Heart left ventricle (tissue), 16 donors: ENCODE data around the gene ATRNL1. TPM values are rescaled to one million over a fixed set of nuclear protein-coding genes. Genes with fewer than 3 reads are reported as not detected.

Source experiments
- ATAC-seq, 4 donors: fragments of 200-7000 bp; cut with Tn5 transposase; one replicate each; pipeline ENCODE4 v1.9.1; 2020 to 2022; ENCODE audit warnings: moderate library complexity in 4 of 4, mild to moderate bottlenecking in 3 of 4, moderate number of reproducible peaks in 1 of 4
- DNase-seq, 5 donors: peaks; one replicate each; pipeline ENCODE4 v3.0.0-alpha.2; 2020
- H3K27ac ChIP-seq, 12 donors: fragments of 200-600 bp; sonication (generic) in 4 of 12; one replicate each; pipeline versions ENCODE4 v1.5.0 to v1.8.0; 2016 to 2022; ENCODE audit warnings: mild to moderate bottlenecking in 2 of 12
- H3K27me3 ChIP-seq, 9 donors: fragments of 200-600 bp; sonication (generic) in 2 of 9; one replicate each; pipeline versions ENCODE4 v1.5.1 to v1.8.0; 2016 to 2022; ENCODE audit warnings: mild to moderate bottlenecking in 3 of 9
- H3K36me3 ChIP-seq, 9 donors: fragments of 200-600 bp; sonication (generic) in 2 of 9; one replicate each; pipeline versions ENCODE4 v1.5.0 to v1.8.0; 2018 to 2022; ENCODE audit warnings: mild to moderate bottlenecking in 2 of 9
- H3K4me1 ChIP-seq, 12 donors: fragments of 200-600 bp; sonication (generic) in 4 of 12; one replicate each; pipeline versions ENCODE4 v1.5.0 to v1.8.0; 2016 to 2022; ENCODE audit warnings: mild to moderate bottlenecking in 3 of 12
- H3K4me3 ChIP-seq, 12 donors: fragments of 200-600 bp; sonication (generic) in 4 of 12; one replicate each; pipeline versions ENCODE4 v1.5.0 to v1.8.0; 2017 to 2022; ENCODE audit warnings: mild to moderate bottlenecking in 9 of 12, moderate library complexity in 4 of 12
- H3K9me3 ChIP-seq, 12 donors: fragments of 200-600 bp; sonication (generic) in 4 of 12; one replicate each; pipeline versions ENCODE4 v1.5.0 to v1.8.0; 2016 to 2022; ENCODE audit warnings: mild to moderate bottlenecking in 1 of 12
- CTCF ChIP-seq, 12 donors: fragments of 200-600 bp; sonication (generic) in 4 of 12; IDR thresholded peaks; one replicate each; pipeline versions ENCODE4 v1.5.0 to v1.8.0; 2018 to 2022; ENCODE audit warnings: antibody characterized with exemption in 12 of 12, mild to moderate bottlenecking in 5 of 12
- POLR2A ChIP-seq, 2 donors: fragments of 450-650 bp; IDR thresholded peaks; one replicate each; pipeline ENCODE4 v1.6.1; 2017; ENCODE audit warnings: antibody characterized with exemption in 2 of 2, mild to moderate bottlenecking in 2 of 2, moderate library complexity in 2 of 2
- WGBS, 4 donors: extraction: QIAGEN DNeasy Blood & Tissue Kit in 2 of 4; methylation state at CpG; one replicate each; pipeline versions ENCODE4 v1.1.5 to v1.1.7; 2013 to 2018; 5-methylcytosine and 5-hydroxymethylcytosine counted together
- intact Hi-C, 10 donors: fragments of 100-400 bp; cut with DNase I; formaldehyde crosslinking; loops; one replicate each; pipeline versions ENCODE4 v1.11.1 to v1.14.2; 2022
- polyA plus RNA-seq, 2 donors: library from polyadenylated mRNA; stranded (reverse); fragments of 200-250 nt; gene quantifications; one replicate each; pipeline ENCODE4 v1.2.3, GENCODE V29; 2013
- total RNA-seq, 9 donors: library from RNA; depleted of rRNA in 2 of 9; stranded (reverse); fragments of >200 nt in 2 of 9; fragmentation: NEBNext Ultra II Directional in 3 of 9; extraction: Animal tissue kit (Norgen Biotek cat#: 25700) in 3 of 9; gene quantifications; one replicate each; pipeline versions ENCODE4 v1.1.0 to v1.2.4, GENCODE V29; 2016 to 2023
- donor health status: ischemic (EF 13 %, LVEDD 7.1; RV severe dilation, severe dysfunction).
- donor health status: healthy with polysubstance abuse.
- donor health status: DM: no; HTN: yes; CAD: no.
- donor health status: DM: no; HTN: no; CAD: no.
- donor health status: ischemic (EF 25% LVEDD 6.9; RV normal size, moderate dysfunction).
- donor health status: ischemic (EF 25% LVEDD 5.7; RV mildly dilated, moderate dysfunction).
- donor health status: healthy.
- donor health status: DM: yes; HTN: yes; CAD: no.
- donor health status: ischemic (EF 35%, LVEDD 5.7; RV mildly dilated, moderate dysfunction).
- donor health status: nonischemic (EF 11% LVEDD 7.7; RV severe dilation, severe dysfunction).
- donor health status: DM: yes; HTN: yes; CAD: no.
- donor health status: PGD.
- donor health status: ischemic (EF 29% LVEDD 5.4; RV normal size, mild dysfunction).
- donor health status: nonischemic (EF 23%, LVEDD 6.1; RV moderate dilation, normal function).

Gene ATRNL1
- total and polyA plus RNA-seq, 11 donors = 0.13 to 28.5 (median 3.0) TPM

DNA sequence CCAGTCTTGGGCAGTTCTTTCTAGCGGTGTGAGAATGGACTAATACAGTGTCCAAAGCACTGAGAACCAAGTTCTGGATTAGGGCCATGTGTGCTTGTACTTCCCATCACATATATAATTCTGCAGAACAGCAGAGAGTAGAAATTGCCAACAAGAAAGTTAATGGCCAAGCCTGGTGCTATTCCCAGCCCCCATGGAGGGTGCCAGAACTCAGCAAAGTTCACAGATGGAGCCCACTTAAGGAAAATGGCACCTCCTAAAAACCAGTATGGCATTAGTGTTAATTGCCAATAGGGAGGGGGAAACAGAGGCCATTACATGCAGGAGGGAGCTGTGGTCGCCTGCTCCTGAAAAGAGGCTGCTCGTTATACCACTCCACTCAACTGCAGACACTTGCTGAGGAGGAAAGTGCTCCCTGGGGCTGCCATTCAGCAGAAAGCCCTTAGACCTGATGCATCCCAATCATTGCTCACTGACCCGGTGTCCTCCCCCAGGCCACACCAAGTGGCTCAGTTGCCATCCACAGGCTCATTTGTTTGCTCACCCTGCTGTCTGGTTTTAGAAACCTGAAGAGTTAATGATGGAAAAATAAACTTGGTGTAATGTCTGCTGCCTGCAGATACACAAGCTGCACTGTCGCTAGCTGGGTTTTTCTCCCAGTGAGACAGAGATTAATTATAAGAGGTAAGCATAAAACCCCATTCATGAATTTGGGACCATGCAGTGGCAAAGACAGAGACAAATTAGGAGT is 899.2 kb downstream of the ATRNL1 start:
- DNase-seq = no peak
- TF ChIP-seq POLR2A (IDR thresholded peaks at IDR 0.05) (no peak), CTCF (IDR thresholded peaks at IDR 0.05) (no peak)
- 62 to 76% (median 66%) methylated on average over 5 of the region's 5 CpGs for WGBS, 4 donors
- intact Hi-C loops = no loop called here
- H3K27me3 ChIP-seq = no peaks in the 10 kb centered on the region
- H3K9me3 ChIP-seq = peaks cover 0 to 6% (median 0%) of the 10 kb centered on the region in 12 donors
- H3K27ac ChIP-seq = no peak overlapping the region
- no peaks in the 10 kb centered on the region for H3K4me1 ChIP-seq
- ATAC-seq = no peak
- no peaks in the 10 kb centered on the region for H3K36me3 ChIP-seq
- no peak overlapping the region for H3K4me3 ChIP-seq

GRCh38 chr10:115996031-115996430 is 902.9 kb downstream of the ATRNL1 start:
- Histone ChIP-seq H3K27me3 (no peaks in the 10 kb centered on the region), H3K36me3 (no peaks in the 10 kb centered on the region), H3K27ac (no peak overlapping the region), H3K4me3 (no peak overlapping the region), H3K9me3 (peaks cover 0 to 12% (median 0%) of the 10 kb centered on the region in 12 donors), H3K4me1 (peaks cover 0 to 3% (median 0%) of the 10 kb centered on the region in 12 donors)
- WGBS, 4 donors = 31 to 48% (median 39%) methylated on average over 1 of the region's 1 CpG
- intact Hi-C loops = no loop called here
- ATAC-seq = no peak
- no peak for DNase-seq
- no peak for TF ChIP-seq POLR2A (IDR thresholded peaks at IDR 0.05)
- TF ChIP-seq CTCF (IDR thresholded peaks at IDR 0.05) = no peak

- Histone ChIP-seq H3K4me1 (peaks cover 0 to 12% (median 0%) of the 10 kb centered on the region in 12 donors), H3K4me3 (no peak overlapping the region), H3K27ac (no peak overlapping the region), H3K9me3 (peaks cover 0 to 8% (median 0%) of the 10 kb centered on the region in 12 donors), H3K36me3 (no peaks in the 10 kb centered on the region), H3K27me3 (no peaks in the 10 kb centered on the region)
- ATAC-seq (no peak), DNase-seq (no peak)
- TF ChIP-seq CTCF (IDR thresholded peaks at IDR 0.05) = no peak
- no peak for TF ChIP-seq POLR2A (IDR thresholded peaks at IDR 0.05)
- intact Hi-C loops = no loop called here
- WGBS, 4 donors = 88 to 100% (median 92%) methylated on average over 2 of the region's 2 CpGs
Measured at GRCh38 chr10:115998301-115998700, 905.1 kb downstream of the ATRNL1 start.

Other genes starting within 250 kb of the ATRNL1 start
- 10 to 100 TPM; 10.0 to 31.7 (median 19.0) TPM for gene TRUB1, start 155.2 kb upstream of the ATRNL1 start, total RNA-seq
- 1 to 10 TPM; 4.9 to 7.4 TPM for gene TRUB1, start 155.2 kb upstream of the ATRNL1 start, polyA plus RNA-seq